Stimulated activated CD8-positive, alpha-beta memory T cell treated with anti-CD3 and anti-CD28 coated beads, Interleukin-15, amount 100 ng/mL, for 4 hours (primary cell): ENCODE results near the gene TATDN2.
"Not testable (repeated sequence)": the region's sequence is repeated elsewhere in the genome, so short reads cannot be mapped to it uniquely, and the experiment has no call there.

Experiments used
- DNase-seq, 2 donors: peaks; one replicate each; pipeline ENCODE4 v3.0.0-alpha.2; 2020; ENCODE audit warnings: low read depth in 2 of 2

TATDN2 gene

DNA sequence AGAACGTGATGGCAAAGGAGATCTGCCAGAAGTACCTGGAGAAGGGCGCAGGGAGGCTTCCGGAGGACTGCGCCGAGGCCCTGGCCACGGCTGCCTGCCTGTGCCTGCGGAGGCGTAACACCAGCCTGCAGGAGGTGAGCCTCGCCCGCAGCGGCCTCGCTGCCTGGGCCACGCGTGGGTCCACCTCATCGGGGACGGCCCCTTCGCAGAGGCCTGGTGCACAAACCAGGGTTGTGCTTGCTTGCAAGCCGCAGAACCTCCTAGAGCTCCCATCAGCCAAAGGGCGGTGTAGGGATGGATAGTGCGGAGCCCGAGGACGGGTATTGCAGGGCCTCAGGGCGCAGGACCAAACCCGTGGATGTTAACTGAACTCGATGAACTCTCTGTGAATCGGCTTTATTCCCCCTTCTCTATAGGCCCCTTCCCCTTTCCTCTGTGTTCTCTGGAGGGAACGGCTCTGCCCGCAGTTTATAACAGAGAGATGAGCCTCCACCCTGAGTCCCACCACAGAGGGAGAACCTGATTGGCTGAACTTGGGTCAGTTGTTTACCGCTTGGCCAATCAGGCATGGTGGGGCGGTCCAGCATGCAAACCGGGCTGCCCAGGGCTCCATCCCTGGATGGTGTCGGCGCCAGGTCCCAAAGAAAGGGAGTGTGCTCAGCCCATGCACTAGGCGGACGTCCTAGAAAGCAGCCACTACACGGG is 13.6 kb upstream of the TATDN2 start:
- no peak for DNase-seq

DNA sequence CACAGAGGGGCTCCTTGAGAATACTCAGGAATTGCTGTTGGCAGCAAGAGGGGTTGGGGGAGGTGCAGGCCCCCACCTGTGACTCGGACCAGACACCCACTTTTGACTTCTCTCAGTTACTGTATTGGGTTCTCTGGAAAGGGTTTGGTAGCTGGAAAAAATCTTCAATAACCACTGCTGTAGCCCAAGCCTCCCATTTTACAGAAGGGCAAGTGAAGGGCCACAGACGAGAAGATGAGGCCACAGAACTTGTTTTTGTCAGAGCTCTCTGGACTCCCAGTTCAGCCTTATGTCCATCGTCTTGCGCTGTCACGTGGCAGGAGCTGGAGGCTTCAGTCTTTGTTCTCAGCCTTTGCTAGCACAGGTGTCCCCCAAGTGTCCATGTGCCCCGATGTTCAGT is 12.7 kb upstream of the TATDN2 start:
- no peak for DNase-seq

DNA sequence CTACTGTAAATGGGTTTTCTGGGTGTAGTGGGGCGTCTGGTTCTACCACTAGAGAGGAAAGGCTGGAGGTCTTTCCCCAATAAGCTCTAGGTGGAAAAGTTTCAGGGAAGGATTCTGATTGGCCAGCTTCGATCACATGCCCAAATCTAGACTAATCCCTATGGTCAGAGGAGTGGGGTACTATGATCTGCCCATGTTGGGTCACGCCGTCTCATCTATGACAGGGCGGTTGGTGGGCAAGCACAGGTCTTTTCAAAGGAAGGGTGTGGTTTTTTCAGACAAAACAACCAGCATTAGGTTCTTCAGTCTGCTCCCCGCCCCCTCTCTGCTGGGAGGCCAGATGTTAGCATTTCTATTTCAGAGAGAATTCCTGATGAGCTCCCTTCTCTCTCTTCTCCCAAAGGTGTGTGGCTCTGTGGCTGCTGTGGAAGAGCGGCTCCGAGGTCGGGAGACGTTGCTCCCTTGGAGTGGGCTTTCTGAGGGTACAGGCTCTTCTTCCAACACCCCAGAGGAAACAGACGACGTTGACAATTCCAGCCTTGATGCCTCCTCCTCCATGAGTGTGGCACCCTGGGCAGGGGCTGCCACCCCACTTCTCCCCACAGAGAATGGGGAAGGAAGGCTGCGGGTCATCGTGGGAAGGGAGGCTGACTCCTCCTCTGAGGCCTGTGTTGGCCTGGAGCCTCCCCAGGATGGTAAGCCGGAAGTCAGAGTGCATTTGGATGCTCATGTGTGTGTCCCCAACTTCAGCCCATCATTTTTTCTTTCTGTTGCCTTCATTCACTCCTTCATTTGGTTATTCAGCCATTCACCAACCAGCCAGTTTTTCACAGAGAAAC is 9.7 kb upstream of the TATDN2 start:
- no peak for DNase-seq

DNA sequence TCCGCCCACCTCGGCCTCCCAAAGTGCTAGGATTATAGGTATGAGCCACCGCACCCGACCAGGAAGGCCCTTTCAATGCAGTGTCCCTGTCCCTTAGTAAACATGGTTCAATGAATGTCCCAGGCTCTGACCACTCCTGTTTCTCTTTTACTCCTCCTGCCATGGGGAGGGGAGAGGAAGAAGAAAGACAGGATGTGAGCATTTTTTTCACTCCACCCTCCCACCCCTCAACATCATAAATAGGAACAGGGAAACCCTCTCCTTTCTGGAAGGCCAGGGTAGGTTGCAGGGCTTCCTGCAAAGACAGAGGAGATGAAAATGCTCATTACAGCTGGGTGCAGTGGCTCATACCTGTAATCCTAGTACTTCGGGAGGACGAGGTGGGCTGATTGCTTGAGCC is 7.5 kb upstream of the TATDN2 start:
- DNase-seq, result no peak

DNA sequence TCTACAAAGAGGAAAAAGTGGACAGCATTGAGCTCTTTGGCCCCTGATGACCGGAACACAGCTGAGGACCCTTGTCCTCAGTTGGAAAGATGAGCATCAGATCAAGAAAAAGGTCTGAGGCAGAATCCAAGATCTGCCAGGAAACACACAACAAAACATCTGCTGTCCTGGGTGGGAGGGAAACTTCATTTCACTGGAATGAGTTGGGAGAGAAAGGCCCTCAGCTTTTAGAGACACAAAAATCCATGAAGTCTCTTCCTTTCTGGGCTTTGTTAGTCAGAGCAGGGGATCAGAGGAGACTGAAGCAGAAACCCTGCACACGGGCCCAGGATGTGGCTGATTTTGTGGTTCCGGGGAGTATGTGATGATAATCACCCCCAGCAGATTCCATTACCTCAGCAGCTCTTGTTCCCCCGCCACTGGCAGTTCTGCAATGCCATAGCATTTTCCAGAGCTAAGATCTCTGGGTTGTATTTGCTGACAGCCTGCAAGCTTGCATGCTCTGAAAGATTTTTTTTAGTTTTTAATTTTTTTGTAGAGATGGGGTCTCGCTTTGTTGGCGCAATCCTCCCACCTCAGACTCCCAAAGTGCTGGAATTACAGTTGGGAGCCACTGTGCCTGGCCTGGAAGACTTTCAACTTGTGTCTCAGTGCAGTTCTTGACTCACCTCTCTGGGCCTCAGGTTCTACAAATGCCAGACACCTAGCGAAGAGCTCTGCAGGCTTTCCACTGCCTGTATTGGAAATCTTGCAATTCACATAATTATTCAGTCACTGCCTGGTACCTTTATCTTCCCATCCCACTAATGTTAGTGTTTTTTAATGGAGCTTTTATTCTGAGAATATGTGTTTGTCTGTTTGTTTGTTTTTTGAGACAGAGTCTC is 5.8 kb upstream of the TATDN2 start:
- DNase-seq, result peak; percentile 53 to 72

DNA sequence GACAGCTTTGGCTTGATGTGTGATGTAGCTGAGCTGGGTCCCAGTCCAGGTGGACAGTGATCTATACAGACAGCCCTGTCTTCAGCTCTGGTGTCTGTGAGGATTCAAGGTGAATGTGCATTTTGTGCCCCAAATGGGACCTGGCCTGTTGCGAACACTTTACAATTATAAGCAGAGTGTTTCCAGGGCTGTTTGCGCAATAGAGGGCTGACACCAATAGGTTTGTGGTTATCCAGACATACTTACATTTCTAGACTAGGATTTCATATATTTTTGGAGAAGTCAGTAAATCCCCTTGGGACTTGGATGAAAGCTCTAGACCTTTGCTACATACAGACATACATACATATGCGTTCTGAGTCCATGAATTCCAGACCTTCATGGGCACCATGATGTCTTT is 4.2 kb upstream of the TATDN2 start:
- no peak for DNase-seq

DNA sequence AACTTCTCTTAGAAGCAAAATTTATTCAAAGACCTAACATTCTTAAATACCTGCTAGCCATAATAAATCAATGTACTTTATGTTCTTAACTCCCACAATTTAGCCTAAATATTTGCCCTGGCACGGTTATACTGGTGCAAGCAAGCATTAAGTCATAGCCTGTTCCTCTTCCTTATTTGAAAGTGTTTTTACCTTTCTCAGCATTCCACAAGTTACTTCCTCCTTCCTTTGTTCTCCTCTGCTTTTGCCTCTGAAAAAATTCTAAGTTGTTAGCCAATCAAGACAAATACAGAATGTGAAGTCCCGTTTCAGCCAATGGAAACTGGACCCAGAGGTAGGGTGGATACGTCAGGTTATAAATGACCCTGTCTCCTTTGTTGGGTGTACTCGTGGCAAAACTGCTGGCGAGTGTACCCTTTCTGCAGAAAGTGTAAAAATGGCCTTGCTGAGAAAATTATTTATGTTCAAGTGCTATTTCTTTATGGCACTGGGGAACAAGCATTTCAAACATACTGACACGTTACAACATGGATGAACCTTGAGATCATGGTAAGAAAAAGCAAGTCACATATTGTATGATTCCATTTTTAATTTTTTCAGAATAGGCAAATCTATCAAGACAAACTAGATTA is 3.1 kb upstream of the TATDN2 start:
- no peak for DNase-seq

DNA sequence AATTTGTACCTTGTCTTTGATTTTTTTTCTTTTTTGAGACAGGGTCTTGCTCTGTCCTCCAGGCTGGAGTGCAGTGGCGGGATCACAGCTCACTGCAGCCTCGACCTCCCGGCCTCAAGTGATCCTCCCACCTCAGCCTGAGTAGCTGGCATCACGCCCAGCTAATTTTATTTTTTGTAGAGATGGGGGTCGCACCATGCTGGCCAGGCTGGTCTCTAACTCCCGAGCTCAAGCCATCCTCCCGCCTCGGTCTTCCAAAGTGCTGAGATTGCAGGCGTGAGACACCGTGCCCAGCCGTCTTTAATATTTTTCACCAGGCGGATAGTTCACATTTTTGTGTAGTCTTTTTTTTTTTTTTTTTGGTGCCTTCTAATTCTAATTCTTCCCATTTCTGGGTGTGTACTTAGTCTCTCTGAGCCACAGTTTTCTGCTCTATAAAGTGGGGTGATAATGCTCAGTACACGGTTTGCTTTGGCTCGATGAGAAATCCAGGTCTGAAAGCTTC is 528 bp upstream of the TATDN2 start:
- DNase-seq, result no peak

DNA sequence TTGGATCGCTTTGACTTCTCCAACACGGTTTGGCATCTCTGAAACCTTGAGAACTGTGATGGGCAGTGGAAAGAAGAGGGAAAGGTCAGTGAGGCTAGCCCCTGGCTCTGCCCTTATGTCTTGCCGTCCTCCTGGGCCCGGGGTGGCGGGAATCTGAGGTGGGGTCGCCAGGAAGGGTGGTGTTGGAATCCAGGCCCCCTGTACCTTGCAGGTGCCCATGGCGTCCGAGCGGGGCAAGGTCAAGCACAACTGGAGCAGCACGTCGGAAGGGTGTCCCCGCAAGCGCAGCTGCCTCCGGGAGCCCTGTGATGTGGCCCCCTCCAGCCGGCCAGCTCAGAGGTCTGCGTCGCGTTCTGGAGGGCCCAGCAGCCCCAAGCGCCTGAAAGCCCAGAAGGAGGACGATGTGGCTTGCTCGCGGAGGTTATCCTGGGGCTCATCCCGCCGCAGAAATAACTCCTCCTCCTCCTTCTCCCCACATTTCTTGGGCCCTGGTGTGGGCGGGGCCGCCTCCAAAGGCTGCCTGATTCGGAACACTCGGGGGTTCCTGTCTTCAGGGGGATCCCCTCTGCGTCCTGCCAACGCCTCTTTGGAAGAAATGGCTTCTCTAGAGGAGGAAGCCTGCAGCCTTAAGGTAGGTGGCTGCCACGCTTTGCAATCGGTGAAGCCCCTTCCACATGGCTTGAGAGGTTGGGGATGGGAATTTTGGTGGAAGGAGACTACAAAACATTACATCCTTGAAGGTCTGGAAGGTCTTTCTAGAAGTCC is 907 bp downstream of the TATDN2 start:
- no peak for DNase-seq

DNA sequence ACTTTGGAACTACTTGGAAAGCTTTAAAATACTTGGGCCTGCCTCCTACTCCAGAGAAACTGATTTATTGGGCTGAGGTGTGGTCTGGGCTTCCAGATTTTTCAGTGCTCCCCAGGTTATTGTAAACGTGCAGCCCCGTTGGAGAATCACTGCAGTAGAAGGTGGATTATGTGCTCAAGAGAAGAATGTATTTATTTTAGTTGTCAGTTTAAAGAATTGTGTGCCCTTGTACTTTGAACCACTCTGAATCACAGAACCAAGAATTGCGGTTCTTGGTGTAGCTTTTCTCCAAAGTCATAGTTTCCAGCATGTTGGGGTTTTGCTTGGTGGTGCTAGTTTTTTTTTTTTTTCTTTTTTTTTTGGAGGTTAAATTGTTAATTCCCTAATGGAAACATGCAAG is 1.6 kb downstream of the TATDN2 start:
- no peak for DNase-seq

DNA sequence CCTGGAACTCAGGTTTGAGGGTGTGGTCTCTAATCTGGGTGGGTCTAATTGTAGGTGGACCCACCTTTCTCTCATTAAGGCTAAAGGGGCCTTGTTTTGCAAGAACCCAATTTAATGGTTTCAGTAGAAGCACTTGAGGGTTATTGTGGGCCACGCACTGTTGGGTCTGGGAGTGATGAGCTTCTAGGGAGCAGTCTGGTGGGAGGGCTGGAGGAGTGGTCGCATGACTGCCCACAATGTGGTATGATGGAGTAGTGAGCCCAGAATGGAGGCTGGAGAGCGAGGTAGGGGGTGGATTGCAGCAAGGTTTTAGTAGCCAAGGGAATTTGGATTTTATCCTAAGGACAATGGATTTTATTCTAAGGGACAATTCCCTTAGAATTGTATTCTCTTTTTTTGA is 2.7 kb downstream of the TATDN2 start:
- no peak for DNase-seq

DNA sequence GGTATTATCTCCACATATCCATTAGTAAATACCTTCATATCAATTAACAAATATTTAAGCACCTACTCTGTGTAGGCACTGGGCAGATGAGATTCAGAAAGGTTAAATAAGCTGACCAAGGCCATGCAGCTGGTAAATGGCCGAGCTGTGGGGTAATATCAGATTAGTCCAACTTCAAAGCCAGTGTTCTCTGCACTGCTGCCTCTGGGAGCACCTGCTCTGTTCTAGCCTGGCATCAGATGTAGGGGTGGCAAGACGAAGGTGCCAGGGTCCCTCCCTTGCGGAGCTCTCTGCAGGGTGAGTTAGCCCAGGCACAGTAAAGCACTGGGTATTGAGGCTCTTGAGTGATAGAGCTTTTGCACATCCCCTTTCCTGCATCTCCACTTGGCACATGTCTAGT is 5.5 kb downstream of the TATDN2 start:
- no peak for DNase-seq

DNA sequence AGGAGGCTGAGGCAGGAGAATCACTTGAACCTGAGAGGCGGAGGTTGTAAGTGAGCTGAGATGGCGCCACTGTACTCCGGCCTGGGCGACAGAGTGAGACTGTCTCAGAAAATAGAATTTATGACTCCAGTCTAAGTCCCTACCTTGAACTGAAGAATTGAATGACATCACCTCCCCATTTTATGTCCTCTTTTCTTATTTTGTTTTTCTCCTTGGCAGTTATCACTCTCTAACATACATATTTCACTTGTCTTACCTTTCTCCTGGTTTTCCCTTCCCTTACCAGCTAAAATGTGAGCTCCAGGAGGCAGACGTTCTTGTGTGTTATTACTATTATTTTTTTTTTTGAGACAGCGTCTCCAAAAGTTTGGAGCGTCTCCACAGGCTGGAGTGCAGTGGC is 7.6 kb downstream of the TATDN2 start:
- DNase-seq, result no peak

DNA sequence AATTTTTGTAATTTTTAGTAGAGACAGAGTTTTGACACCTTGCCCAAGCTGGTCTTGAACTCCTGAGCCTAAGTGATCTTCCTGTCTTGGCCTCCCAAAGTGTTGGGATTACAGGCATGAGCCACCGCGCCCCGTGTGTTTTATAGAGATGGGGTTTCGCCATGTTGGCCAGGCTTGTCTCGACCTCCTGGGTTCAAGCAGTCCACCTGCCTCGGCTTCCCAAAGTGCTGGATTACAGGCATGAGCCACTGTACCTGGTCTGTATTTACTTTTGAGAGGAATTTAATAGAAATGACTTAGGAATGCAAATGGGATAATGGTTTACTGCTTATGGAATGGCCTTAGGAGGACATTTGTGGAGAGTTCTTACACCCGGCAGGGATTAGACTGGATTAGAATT is 10.8 kb downstream of the TATDN2 start:
- DNase-seq, result no peak

DNA sequence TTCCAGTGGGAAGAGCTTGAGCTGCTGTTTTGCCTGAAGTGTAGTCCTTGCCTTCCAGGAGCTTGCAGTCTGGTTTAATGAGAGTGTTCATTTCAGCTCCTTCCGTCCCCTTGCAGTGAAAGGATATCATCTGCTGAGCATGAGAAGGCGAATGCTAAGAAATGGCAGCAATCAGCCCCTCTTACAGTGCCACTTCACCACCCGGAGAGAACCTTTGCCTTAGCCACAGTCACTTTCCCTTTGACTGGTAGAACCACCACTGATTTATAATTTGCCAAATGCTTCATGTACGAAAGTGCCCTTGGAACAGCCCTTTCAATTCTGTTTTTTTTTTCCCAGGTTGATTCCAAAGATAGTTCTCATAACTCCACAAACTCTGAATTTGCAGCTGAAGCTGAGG is 11.5 kb downstream of the TATDN2 start:
- no peak for DNase-seq

DNA sequence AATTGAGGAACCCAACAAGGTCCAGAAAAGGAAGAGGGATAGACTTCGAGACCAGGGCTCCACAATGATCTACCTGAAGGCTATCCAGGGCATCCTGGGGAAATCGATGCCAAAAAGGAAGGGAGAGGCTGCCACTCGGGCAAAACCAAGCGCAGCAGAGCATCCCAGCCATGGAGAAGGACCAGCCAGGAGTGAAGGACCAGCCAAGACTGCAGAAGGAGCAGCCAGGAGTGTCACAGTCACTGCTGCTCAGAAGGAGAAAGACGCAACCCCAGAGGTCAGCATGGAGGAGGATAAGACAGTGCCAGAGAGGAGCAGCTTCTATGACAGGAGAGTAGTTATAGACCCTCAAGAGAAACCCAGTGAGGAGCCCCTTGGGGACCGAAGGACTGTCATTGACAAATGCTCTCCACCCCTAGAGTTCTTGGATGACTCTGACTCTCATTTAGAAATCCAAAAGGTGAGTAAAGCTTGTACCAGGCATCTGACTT is 12.0 kb downstream of the TATDN2 start:
- DNase-seq, result no peak

DNA sequence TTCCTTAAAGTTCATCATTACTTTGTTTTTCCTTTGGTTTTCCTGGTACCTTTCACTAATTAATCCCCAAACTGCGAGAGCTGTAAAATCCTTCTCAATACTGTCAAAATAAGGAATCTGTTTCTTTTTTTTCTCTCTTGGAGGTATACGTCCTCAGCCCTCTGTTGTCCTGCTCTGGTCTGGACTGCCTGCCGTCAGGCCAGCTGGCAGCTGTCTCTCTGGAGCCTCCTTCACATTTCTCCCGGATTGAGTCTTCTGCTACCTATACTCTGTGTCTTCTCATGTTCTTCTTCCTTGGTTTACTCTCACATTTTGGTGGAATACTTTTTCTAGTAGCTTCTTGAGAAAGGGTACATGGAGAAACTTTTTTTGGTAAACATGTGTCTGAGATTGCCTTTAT is 13.8 kb downstream of the TATDN2 start:
- no peak for DNase-seq

DNA sequence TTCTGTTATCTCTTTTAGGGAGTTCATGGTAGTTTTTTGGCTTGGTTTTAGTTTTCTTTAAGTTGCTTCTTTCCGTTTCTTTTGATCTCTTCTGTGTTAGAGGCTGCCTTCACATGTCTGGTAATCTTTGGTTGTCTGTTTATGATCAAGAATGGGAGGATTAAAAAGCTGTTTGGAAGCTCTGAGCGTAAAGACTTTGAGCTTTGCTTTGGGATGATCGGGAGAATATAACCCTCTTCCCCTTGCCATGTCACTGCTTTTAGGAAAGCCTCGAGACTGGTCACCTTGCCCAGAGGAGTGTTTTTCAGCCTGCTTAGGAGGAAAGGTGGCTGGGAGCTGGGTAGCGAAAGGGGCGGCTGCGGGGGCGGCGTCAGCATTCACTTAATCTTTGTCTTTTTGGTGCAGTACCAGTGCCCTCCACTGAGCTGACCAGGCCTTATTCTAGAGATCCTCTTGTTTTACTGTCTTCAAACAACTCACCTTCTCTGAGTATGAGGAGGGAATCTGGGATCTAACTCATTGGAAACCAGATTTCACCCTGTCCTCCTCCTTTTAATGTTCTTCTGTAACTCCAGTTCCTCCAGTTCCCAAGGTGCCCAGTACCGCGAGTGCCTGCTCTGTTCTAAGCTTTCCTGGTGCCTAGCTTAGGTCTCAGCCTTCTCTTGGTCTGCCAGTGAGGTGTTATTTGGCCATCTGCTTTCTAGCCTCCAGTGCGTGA is 15.5 kb downstream of the TATDN2 start:
- DNase-seq, result peak; percentile 44 to 46

DNA sequence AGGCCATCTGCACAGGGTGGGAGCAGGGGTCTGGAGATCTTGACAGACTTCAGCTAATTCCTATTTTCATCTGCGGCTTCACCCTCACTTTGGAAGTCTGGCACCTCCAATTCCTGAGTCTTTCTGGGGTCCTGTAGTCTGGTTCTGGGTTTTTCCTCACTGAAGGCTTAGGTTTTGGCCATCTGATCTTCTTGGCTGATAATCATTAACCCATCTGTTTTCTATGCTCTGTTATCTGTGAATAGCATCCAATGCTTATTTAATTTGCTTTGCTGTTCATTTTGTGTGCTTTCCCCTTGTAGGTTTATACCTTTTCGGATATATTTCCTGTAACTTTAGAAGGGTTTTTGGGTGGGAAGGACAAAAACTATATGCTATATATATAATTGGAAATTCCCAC is 17.6 kb downstream of the TATDN2 start:
- no peak for DNase-seq

DNA sequence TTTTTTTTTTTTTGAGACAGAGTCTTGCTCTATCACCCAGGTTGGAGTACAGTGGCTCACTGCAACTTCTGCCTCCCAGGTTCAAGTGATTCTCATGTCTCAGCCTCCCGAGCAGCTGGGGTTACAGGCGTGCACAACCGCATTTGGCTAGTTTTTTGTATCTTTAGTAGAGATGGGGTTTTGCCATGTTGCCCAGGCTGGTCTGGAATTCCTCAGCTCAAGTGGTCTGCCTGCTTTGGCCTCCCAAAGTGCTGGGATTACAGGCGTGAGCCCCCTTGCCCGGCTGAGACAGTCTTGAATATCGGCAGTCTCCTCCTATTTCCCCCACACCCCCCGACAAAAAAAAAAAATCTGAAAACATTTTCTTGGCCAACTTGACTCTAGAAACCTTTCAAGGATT is 18.7 kb downstream of the TATDN2 start:
- DNase-seq, result not testable (repeated sequence)
